ENCODE results near the gene VSIG10L2. TPM values are rescaled to one million over a fixed set of nuclear protein-coding genes. Genes with fewer than 3 reads are reported as not detected.

VSIG10L2 gene
- total RNA-seq, 1 donor from 2014 or later, result not detected

- TF ChIP-seq, protein P1, sequence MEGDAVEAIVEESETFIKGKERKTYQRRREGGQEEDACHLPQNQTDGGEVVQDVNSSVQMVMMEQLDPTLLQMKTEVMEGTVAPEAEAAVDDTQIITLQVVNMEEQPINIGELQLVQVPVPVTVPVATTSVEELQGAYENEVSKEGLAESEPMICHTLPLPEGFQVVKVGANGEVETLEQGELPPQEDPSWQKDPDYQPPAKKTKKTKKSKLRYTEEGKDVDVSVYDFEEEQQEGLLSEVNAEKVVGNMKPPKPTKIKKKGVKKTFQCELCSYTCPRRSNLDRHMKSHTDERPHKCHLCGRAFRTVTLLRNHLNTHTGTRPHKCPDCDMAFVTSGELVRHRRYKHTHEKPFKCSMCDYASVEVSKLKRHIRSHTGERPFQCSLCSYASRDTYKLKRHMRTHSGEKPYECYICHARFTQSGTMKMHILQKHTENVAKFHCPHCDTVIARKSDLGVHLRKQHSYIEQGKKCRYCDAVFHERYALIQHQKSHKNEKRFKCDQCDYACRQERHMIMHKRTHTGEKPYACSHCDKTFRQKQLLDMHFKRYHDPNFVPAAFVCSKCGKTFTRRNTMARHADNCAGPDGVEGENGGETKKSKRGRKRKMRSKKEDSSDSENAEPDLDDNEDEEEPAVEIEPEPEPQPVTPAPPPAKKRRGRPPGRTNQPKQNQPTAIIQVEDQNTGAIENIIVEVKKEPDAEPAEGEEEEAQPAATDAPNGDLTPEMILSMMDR (IDR thresholded peaks at IDR 0.05; ENCODE audit: unreplicated experiment), result no peak
- H3K27me3 Mint-ChIP-seq, result peaks cover 14% of the 10 kb centered on the region
- H3K27ac Mint-ChIP-seq, result no peak overlapping the region
- H3K4me3 Mint-ChIP-seq (ENCODE audit: low read depth), result no peak overlapping the region
- H3K36me3 Mint-ChIP-seq (ENCODE audit: insufficient read depth), result no peaks in the 10 kb centered on the region
- DNase-seq (ENCODE audit: low spot score, unreplicated experiment), result no peak
- peaks cover 6% of the 10 kb centered on the region for H3K4me1 Mint-ChIP-seq (ENCODE audit: low read depth)
- H3K9me3 Mint-ChIP-seq (ENCODE audit: low read depth), result no peaks in the 10 kb centered on the region
These were observed 5.7 kb upstream of the VSIG10L2 start for GRCh38 chr11:125940145-125940544.

GRCh38 chr11:125941267-125941618, 4.6 kb upstream of the VSIG10L2 start:
- no peaks in the 10 kb centered on the region for H3K36me3 Mint-ChIP-seq (ENCODE audit: insufficient read depth)
- peak overlapping the region; percentile 72 for H3K27ac Mint-ChIP-seq
- peaks cover 7% of the 10 kb centered on the region for H3K4me1 Mint-ChIP-seq (ENCODE audit: low read depth)
- no peak for DNase-seq (ENCODE audit: low spot score, unreplicated experiment)
- TF ChIP-seq, protein P1 (IDR thresholded peaks at IDR 0.05; ENCODE audit: unreplicated experiment), result no peak
- no peak overlapping the region for H3K4me3 Mint-ChIP-seq (ENCODE audit: low read depth)
- peaks cover 14% of the 10 kb centered on the region for H3K27me3 Mint-ChIP-seq
- H3K9me3 Mint-ChIP-seq (ENCODE audit: low read depth), result no peaks in the 10 kb centered on the region

GRCh38 chr11:125941619-125942611, 3.9 kb upstream of the VSIG10L2 start:
- Mint-ChIP-seq H3K27ac (peak overlapping the region; percentile 72), H3K4me3 (ENCODE audit: low read depth) (no peak overlapping the region), H3K9me3 (ENCODE audit: low read depth) (no peaks in the 10 kb centered on the region), H3K27me3 (peaks cover 14% of the 10 kb centered on the region), H3K36me3 (ENCODE audit: insufficient read depth) (no peaks in the 10 kb centered on the region), H3K4me1 (ENCODE audit: low read depth) (peaks cover 7% of the 10 kb centered on the region)
- TF ChIP-seq, protein P1 (IDR thresholded peaks at IDR 0.05; ENCODE audit: unreplicated experiment), result peak; percentile 81
- DNase-seq (ENCODE audit: low spot score, unreplicated experiment), result peak; percentile 51

DNA sequence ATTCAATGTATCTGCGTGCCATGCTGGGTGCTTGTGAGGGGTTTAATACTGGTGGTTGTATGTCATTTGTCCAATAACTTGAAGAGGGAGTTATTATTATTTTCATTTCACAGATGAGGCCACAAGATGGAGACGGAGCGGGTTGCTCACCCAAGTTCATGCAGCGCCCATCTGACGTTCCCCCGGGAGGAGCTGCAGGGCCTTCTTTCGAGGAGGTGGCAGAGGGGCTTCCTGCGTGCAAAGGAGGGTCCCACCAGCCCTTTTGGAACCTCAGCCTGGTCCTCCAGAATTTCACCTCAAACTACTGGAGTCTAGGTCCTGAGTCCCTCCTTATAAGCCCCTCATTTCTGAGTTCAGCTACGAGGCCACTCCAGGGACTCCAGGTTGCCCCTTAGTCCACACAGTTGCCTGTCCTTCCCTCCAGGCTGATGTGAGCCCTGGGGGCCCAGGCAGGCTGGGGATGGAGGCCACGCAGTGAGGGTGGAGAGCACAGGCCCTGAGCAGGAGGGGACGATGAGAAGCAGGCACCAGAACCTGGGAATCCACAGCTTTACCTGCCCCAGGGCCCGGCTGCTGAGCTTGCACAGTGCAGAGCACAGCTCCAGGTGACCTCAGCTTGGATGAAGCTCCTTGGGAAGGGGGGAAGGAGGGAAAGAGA, 2.9 kb upstream of the VSIG10L2 start:
- Mint-ChIP-seq H3K36me3 (ENCODE audit: insufficient read depth) (no peaks in the 10 kb centered on the region), H3K27me3 (peaks cover 14% of the 10 kb centered on the region), H3K4me1 (ENCODE audit: low read depth) (peaks cover 7% of the 10 kb centered on the region), H3K27ac (no peak overlapping the region), H3K9me3 (ENCODE audit: low read depth) (no peaks in the 10 kb centered on the region), H3K4me3 (ENCODE audit: low read depth) (no peak overlapping the region)
- TF ChIP-seq, protein P1 (IDR thresholded peaks at IDR 0.05; ENCODE audit: unreplicated experiment), result no peak
- no peak for DNase-seq (ENCODE audit: low spot score, unreplicated experiment)

GRCh38 chr11:125943661-125944349, 2.0 kb upstream of the VSIG10L2 start:
- TF ChIP-seq, protein P1 (IDR thresholded peaks at IDR 0.05; ENCODE audit: unreplicated experiment), result no peak
- DNase-seq (ENCODE audit: low spot score, unreplicated experiment), result no peak
- H3K4me1 Mint-ChIP-seq (ENCODE audit: low read depth), result peaks cover 7% of the 10 kb centered on the region
- no peaks in the 10 kb centered on the region for H3K36me3 Mint-ChIP-seq (ENCODE audit: insufficient read depth)
- no peak overlapping the region for H3K27ac Mint-ChIP-seq
- peaks cover 14% of the 10 kb centered on the region for H3K27me3 Mint-ChIP-seq
- H3K9me3 Mint-ChIP-seq (ENCODE audit: low read depth), result no peaks in the 10 kb centered on the region
- H3K4me3 Mint-ChIP-seq (ENCODE audit: low read depth), result no peak overlapping the region

Measured in progenitor cell of endocrine pancreas (in vitro differentiated cells).